Stomach (tissue), 9 donors: ENCODE results near the gene DNAJB2. TPM values are rescaled to one million over a fixed set of nuclear protein-coding genes. Genes with fewer than 3 reads are reported as not detected.

Experiments used
- DNase-seq, 2 donors: peaks; one replicate each; pipeline versions ENCODE4 v3.0.0 to v3.0.0-alpha.2; 2013 to 2019
- H3K27ac ChIP-seq, 5 donors: fragments of 200-600 bp in 4 of 5; sonication (generic) in 4 of 5; one replicate each; pipeline ENCODE4 v1.5.1; 2013 to 2019; ENCODE audit warnings: mild to moderate bottlenecking in 1 of 5, moderate library complexity in 1 of 5
- H3K27me3 ChIP-seq, 3 donors: fragments of 200-600 bp; sonication (generic); one replicate each; pipeline ENCODE4 v1.5.1; 2017 to 2019; ENCODE audit warnings: mixed run types in 1 of 3
- H3K36me3 ChIP-seq, 4 donors: fragments of 200-600 bp; sonication (generic); 1 replicate in 3 of 4; 2 replicates in 1 of 4; pipeline ENCODE4 v1.5.1; 2016 to 2019
- H3K4me1 ChIP-seq, 4 donors: fragments of 200-600 bp; sonication (generic); one replicate each; pipeline ENCODE4 v1.5.1; 2016 to 2019
- H3K4me3 ChIP-seq, 4 donors: fragments of 200-600 bp; sonication (generic) in 3 of 4; one replicate each; pipeline ENCODE4 v1.5.1; 2016 to 2019; ENCODE audit warnings: mild to moderate bottlenecking in 1 of 4
- H3K9me3 ChIP-seq, 4 donors: fragments of 200-600 bp; sonication (generic); one replicate each; pipeline ENCODE4 v1.5.1; 2016 to 2019
- CTCF ChIP-seq, 7 experiments: fragments of 450-650 bp in 4 of 7; fragments of 200-600 bp in 3 of 7; sonication (generic) in 3 of 7; IDR thresholded peaks; one replicate each; pipeline ENCODE4 v1.5.1; 2016 to 2019; ENCODE audit warnings: antibody characterized with exemption in 7 of 7, control low read depth in 2 of 7, mild to moderate bottlenecking in 1 of 7
- EP300 ChIP-seq: sonication (generic); formaldehyde crosslinking; IDR thresholded peaks from one replicate; pipeline ENCODE4 v1.6.1; 2017; ENCODE audit warnings: antibody characterized with exemption
- POLR2A ChIP-seq, 4 donors: fragments of 450-650 bp; IDR thresholded peaks; one replicate each; pipeline ENCODE4 v1.6.1; 2016; ENCODE audit warnings: antibody characterized with exemption in 4 of 4, control low read depth in 2 of 4, mild to moderate bottlenecking in 1 of 4, moderate library complexity in 1 of 4
- POLR2AphosphoS5 ChIP-seq, 3 donors: sonication (generic); formaldehyde crosslinking; IDR thresholded peaks; one replicate each; pipeline ENCODE4 v1.6.1; 2016; ENCODE audit warnings: antibody characterized with exemption in 3 of 3
- WGBS, 5 donors: extraction: QIAGEN DNeasy Blood & Tissue Kit in 3 of 5; methylation state at CpG; one replicate each; pipeline versions ENCODE4 v1.1.5 to v1.1.7; 2013 to 2018; 5-methylcytosine and 5-hydroxymethylcytosine counted together
- intact Hi-C: fragments of 100-400 bp; cut with DNase I; formaldehyde crosslinking; loops from one replicate; pipeline ENCODE4 v1.15.1; 2023; ENCODE audit warnings: low total_unique reads
- polyA plus RNA-seq, 3 donors: library from polyadenylated mRNA; stranded (reverse); fragments of 200-250 nt; gene quantifications; one replicate each; pipeline ENCODE4 v1.2.3, GENCODE V29; 2013
- small RNA-seq, 4 donors: library from RNA; depleted of rRNA; stranded (forward); fragments of <200 nt; gene quantifications; one replicate each; pipeline ENCODE3, GENCODE V24; 2016
- total RNA-seq, 5 donors: library from RNA; depleted of rRNA; stranded (reverse); fragments of >200 nt; gene quantifications; one replicate each; pipeline versions ENCODE4 v1.1.0 to v1.2.3, GENCODE V29; 2014 to 2016
- donor health status: healthy with polysubstance abuse.
- donor health status: Bipolar disorder and iron deficiency.
- donor health status: healthy.

DNAJB2 gene
- total and polyA plus RNA-seq, 8 donors, result 24.4 to 88.8 (median 57.0) TPM

- Histone ChIP-seq H3K4me3 (no peak overlapping the region), H3K27me3 (peaks cover 15 to 80% (median 31%) of the 10 kb centered on the region in 3 donors), H3K36me3 (no peaks in the 10 kb centered on the region), H3K4me1 (peaks cover 0 to 7% (median 0%) of the 10 kb centered on the region in 4 donors), H3K9me3 (peaks cover 0 to 27% (median 11%) of the 10 kb centered on the region in 4 donors), H3K27ac (no peak overlapping the region)
- 13 to 16% (median 14%) methylated on average over 25 to 39 of the region's 39 CpGs for WGBS, 5 donors
- intact Hi-C loops, result no loop called here
- peak in 1 of 2 donors; percentile 78 for DNase-seq
- TF ChIP-seq EP300 (no peak), CTCF (IDR thresholded peaks at IDR 0.05) (no peak)
These were observed 52.5 kb downstream of the DNAJB2 start for GRCh38 chr2:219331560-219332213.

GRCh38 chr2:219332542-219332941 is 53.4 kb downstream of the DNAJB2 start, which contains the start of gene RESP18:
TSS of gene RESP18 (minus strand) at chr2:219332744.
- H3K36me3 ChIP-seq, result no peaks in the 10 kb centered on the region
- H3K27ac ChIP-seq, result no peak within 1 kb of the TSS
- H3K4me1 ChIP-seq, result peaks cover 0 to 7% (median 0%) of the 10 kb centered on the region in 4 donors
- no peak within 1 kb of the TSS for H3K4me3 ChIP-seq
- H3K27me3 ChIP-seq, result peaks cover 15 to 84% (median 28%) of the 10 kb centered on the region in 3 donors
- no peak for DNase-seq
- intact Hi-C loops, result no loop called here
- peaks cover 0 to 34% (median 16%) of the 10 kb centered on the region in 4 donors for H3K9me3 ChIP-seq
- TF ChIP-seq EP300, result no peak
- TF ChIP-seq CTCF (IDR thresholded peaks at IDR 0.05), result no peak
- TF ChIP-seq POLR2A (IDR thresholded peaks at IDR 0.05), result no peak
- no peak for TF ChIP-seq POLR2AphosphoS5 (IDR thresholded peaks at IDR 0.05)
- WGBS, 5 donors, result 9 to 12% (median 10%) methylated on average over 18 to 24 of the region's 24 CpGs

- Histone ChIP-seq H3K27ac (no peak overlapping the region), H3K4me1 (peaks cover 0 to 7% (median 0%) of the 10 kb centered on the region in 4 donors), H3K36me3 (no peaks in the 10 kb centered on the region), H3K4me3 (no peak overlapping the region), H3K27me3 (peaks cover 15 to 70% (median 25%) of the 10 kb centered on the region in 3 donors), H3K9me3 (peaks cover 0 to 34% (median 16%) of the 10 kb centered on the region in 4 donors)
- WGBS, 5 donors, result 69 to 98% (median 94%) methylated on average over 2 of the region's 2 CpGs
- intact Hi-C loops, result no loop called here
- TF ChIP-seq CTCF (IDR thresholded peaks at IDR 0.05) (no peak), POLR2AphosphoS5 (IDR thresholded peaks at IDR 0.05) (no peak), EP300 (no peak), POLR2A (IDR thresholded peaks at IDR 0.05) (no peak)
- DNase-seq, result no peak
These were observed 54.9 kb downstream of the DNAJB2 start for GRCh38 chr2:219334076-219334475.

GRCh38 chr2:219335373-219335786 is 56.2 kb downstream of the DNAJB2 start:
- TF ChIP-seq CTCF (IDR thresholded peaks at IDR 0.05) (no peak), POLR2A (IDR thresholded peaks at IDR 0.05) (no peak), EP300 (no peak)
- H3K4me1 ChIP-seq, result peaks cover 0 to 7% (median 0%) of the 10 kb centered on the region in 4 donors
- WGBS, 5 donors, result 21 to 47% (median 41%) methylated on average over 5 of the region's 5 CpGs
- intact Hi-C loops, result no loop called here
- H3K4me3 ChIP-seq, result no peak overlapping the region
- DNase-seq, result peak in 1 of 2 donors; percentile 19
- H3K9me3 ChIP-seq, result peaks cover 0 to 34% (median 16%) of the 10 kb centered on the region in 4 donors
- H3K27ac ChIP-seq, result no peak overlapping the region
- H3K27me3 ChIP-seq, result peaks cover 15 to 60% (median 24%) of the 10 kb centered on the region in 3 donors
- H3K36me3 ChIP-seq, result no peaks in the 10 kb centered on the region

Small RNA genes lying within 50 kb of the gene (small RNA-seq; reads per million reads assigned to genes)
- gene MIR153-1, result 0 to 0.15 (median 0) reads per million in 4 donors

Other genes starting within 250 kb of the DNAJB2 start
- 1 to 10 TPM in 1 of 5 donors, not detected in 4; 2.6 TPM for gene CFAP65, start 237.8 kb upstream of the DNAJB2 start, total RNA-seq
- under 1 TPM in 1 of 3 donors, not detected in 2; 0.10 TPM for gene CFAP65, start 237.8 kb upstream of the DNAJB2 start, polyA plus RNA-seq
- 10 to 100 TPM in 4 of 5 donors, under 1 TPM in 1; 0.58 to 59.1 (median 16.5) TPM for gene IHH, start 218.4 kb upstream of the DNAJB2 start, total RNA-seq
- gene IHH, start 218.4 kb upstream of the DNAJB2 start, polyA plus RNA-seq, result 1 to 10 TPM; 6.4 to 9.0 (median 7.8) TPM
- gene NHEJ1, start 118.6 kb upstream of the DNAJB2 start, total RNA-seq, result 10 to 100 TPM in 3 of 5 donors, 1 to 10 TPM in 2; 4.5 to 25.5 (median 13.2) TPM
- 10 to 100 TPM; 10.3 to 19.1 (median 10.4) TPM for gene NHEJ1, start 118.6 kb upstream of the DNAJB2 start, polyA plus RNA-seq
- 1 to 10 TPM in 2 of 5 donors, under 1 TPM in 3; 0.45 to 4.1 (median 0.92) TPM for gene SLC23A3, start 109.3 kb upstream of the DNAJB2 start, total RNA-seq
- gene SLC23A3, start 109.3 kb upstream of the DNAJB2 start, polyA plus RNA-seq, result 1 to 10 TPM in 1 of 3 donors, under 1 TPM in 1, not detected in 1; 0.50 to 2.3 TPM
- 10 to 100 TPM; 12.8 to 48.2 (median 36.2) TPM for gene CNPPD1, start 102.4 kb upstream of the DNAJB2 start, total RNA-seq
- gene CNPPD1, start 102.4 kb upstream of the DNAJB2 start, polyA plus RNA-seq, result 10 to 100 TPM; 26.5 to 45.5 (median 34.2) TPM
- 10 to 100 TPM; 31.9 to 97.3 (median 43.9) TPM for gene RETREG2, start 101.1 kb upstream of the DNAJB2 start, total RNA-seq
- 10 to 100 TPM; 23.9 to 52.5 (median 25.1) TPM for gene RETREG2, start 101.1 kb upstream of the DNAJB2 start, polyA plus RNA-seq
- gene ZFAND2B, start 72.6 kb upstream of the DNAJB2 start, total RNA-seq, result 10 to 100 TPM; 21.3 to 79.7 (median 33.8) TPM
- 10 to 100 TPM; 45.0 to 81.3 (median 46.6) TPM for gene ZFAND2B, start 72.6 kb upstream of the DNAJB2 start, polyA plus RNA-seq
- gene ABCB6, start 60.4 kb upstream of the DNAJB2 start, total RNA-seq, result 10 to 100 TPM in 4 of 5 donors, 1 to 10 TPM in 1; 8.2 to 41.5 (median 29.5) TPM
- gene ABCB6, start 60.4 kb upstream of the DNAJB2 start, polyA plus RNA-seq, result 10 to 100 TPM in 2 of 3 donors, 1 to 10 TPM in 1; 8.4 to 47.8 (median 14.5) TPM
- 100 to 1,000 TPM in 1 of 5 donors, 10 to 100 TPM in 3, 1 to 10 TPM in 1; 1.4 to 100 (median 23.1) TPM for gene ATG9A, start 49.7 kb upstream of the DNAJB2 start, total RNA-seq
- 10 to 100 TPM in 1 of 3 donors, 1 to 10 TPM in 2; 6.3 to 13.5 (median 7.2) TPM for gene ATG9A, start 49.7 kb upstream of the DNAJB2 start, polyA plus RNA-seq
- 100 to 1,000 TPM in 3 of 5 donors, 10 to 100 TPM in 2; 33.9 to 263 (median 138) TPM for gene ANKZF1, start 49.6 kb upstream of the DNAJB2 start, total RNA-seq
- 10 to 100 TPM; 27.8 to 36.6 (median 33.4) TPM for gene ANKZF1, start 49.6 kb upstream of the DNAJB2 start, polyA plus RNA-seq
- 10 to 100 TPM in 1 of 5 donors, 1 to 10 TPM in 2, under 1 TPM in 1, not detected in 1; 0.58 to 31.4 (median 4.5) TPM for gene GLB1L, start 33.9 kb upstream of the DNAJB2 start, total RNA-seq
- gene GLB1L, start 33.9 kb upstream of the DNAJB2 start, polyA plus RNA-seq, result 1 to 10 TPM; 2.6 to 4.9 (median 2.6) TPM
- gene STK16, start 33.9 kb upstream of the DNAJB2 start, total RNA-seq, result 10 to 100 TPM in 4 of 5 donors, 1 to 10 TPM in 1; 1.2 to 55.6 (median 23.7) TPM
- 10 to 100 TPM; 38.8 to 55.9 (median 45.1) TPM for gene STK16, start 33.9 kb upstream of the DNAJB2 start, polyA plus RNA-seq
- gene TUBA4B, start 26.1 kb upstream of the DNAJB2 start, total RNA-seq, result not detected
- not detected for gene TUBA4B, start 26.1 kb upstream of the DNAJB2 start, polyA plus RNA-seq
- 100 to 1,000 TPM in 1 of 5 donors, 10 to 100 TPM in 4; 18.7 to 141 (median 27.2) TPM for gene TUBA4A, start 25.4 kb upstream of the DNAJB2 start, total RNA-seq
- gene TUBA4A, start 25.4 kb upstream of the DNAJB2 start, polyA plus RNA-seq, result 10 to 100 TPM; 28.9 to 68.8 (median 51.0) TPM
- 10 to 100 TPM in 1 of 5 donors, 1 to 10 TPM in 3, not detected in 1; 2.8 to 11.3 (median 7.4) TPM for gene PTPRN, start 30.0 kb downstream of the DNAJB2 start, total RNA-seq
- 1 to 10 TPM; 1.1 to 3.6 (median 1.5) TPM for gene PTPRN, start 30.0 kb downstream of the DNAJB2 start, polyA plus RNA-seq
- gene RESP18, start 53.4 kb downstream of the DNAJB2 start, total RNA-seq, result not detected
- gene RESP18, start 53.4 kb downstream of the DNAJB2 start, polyA plus RNA-seq, result not detected
- 100 to 1,000 TPM in 1 of 5 donors, 10 to 100 TPM in 4; 32.7 to 147 (median 46.4) TPM for gene DNPEP, start 108.5 kb downstream of the DNAJB2 start, total RNA-seq
- 100 to 1,000 TPM in 2 of 3 donors, 10 to 100 TPM in 1; 69.2 to 114 (median 105) TPM for gene DNPEP, start 108.5 kb downstream of the DNAJB2 start, polyA plus RNA-seq
- gene DES, start 139.0 kb downstream of the DNAJB2 start, total RNA-seq, result 1,000 to 10,000 TPM; 1,078 to 5,539 (median 2,913) TPM
- 100 to 1,000 TPM; 122 to 803 (median 204) TPM for gene DES, start 139.0 kb downstream of the DNAJB2 start, polyA plus RNA-seq
- 100 to 1,000 TPM in 1 of 5 donors, 10 to 100 TPM in 3, 1 to 10 TPM in 1; 7.4 to 106 (median 30.4) TPM for gene SPEG, start 155.5 kb downstream of the DNAJB2 start, total RNA-seq
- gene SPEG, start 155.5 kb downstream of the DNAJB2 start, polyA plus RNA-seq, result 10 to 100 TPM in 1 of 3 donors, 1 to 10 TPM in 2; 9.8 to 65.1 (median 9.9) TPM
- gene GMPPA, start 219.5 kb downstream of the DNAJB2 start, total RNA-seq, result 100 to 1,000 TPM in 1 of 5 donors, 10 to 100 TPM in 4; 16.5 to 185 (median 24.2) TPM
- 10 to 100 TPM; 29.9 to 84.8 (median 58.2) TPM for gene GMPPA, start 219.5 kb downstream of the DNAJB2 start, polyA plus RNA-seq
- gene ASIC4, start 235.1 kb downstream of the DNAJB2 start, total RNA-seq, result 10 to 100 TPM in 1 of 5 donors, 1 to 10 TPM in 1, not detected in 3; 2.0 to 11.0 TPM
- not detected for gene ASIC4, start 235.1 kb downstream of the DNAJB2 start, polyA plus RNA-seq